ENCODE results near the gene KAT6B.

DNA sequence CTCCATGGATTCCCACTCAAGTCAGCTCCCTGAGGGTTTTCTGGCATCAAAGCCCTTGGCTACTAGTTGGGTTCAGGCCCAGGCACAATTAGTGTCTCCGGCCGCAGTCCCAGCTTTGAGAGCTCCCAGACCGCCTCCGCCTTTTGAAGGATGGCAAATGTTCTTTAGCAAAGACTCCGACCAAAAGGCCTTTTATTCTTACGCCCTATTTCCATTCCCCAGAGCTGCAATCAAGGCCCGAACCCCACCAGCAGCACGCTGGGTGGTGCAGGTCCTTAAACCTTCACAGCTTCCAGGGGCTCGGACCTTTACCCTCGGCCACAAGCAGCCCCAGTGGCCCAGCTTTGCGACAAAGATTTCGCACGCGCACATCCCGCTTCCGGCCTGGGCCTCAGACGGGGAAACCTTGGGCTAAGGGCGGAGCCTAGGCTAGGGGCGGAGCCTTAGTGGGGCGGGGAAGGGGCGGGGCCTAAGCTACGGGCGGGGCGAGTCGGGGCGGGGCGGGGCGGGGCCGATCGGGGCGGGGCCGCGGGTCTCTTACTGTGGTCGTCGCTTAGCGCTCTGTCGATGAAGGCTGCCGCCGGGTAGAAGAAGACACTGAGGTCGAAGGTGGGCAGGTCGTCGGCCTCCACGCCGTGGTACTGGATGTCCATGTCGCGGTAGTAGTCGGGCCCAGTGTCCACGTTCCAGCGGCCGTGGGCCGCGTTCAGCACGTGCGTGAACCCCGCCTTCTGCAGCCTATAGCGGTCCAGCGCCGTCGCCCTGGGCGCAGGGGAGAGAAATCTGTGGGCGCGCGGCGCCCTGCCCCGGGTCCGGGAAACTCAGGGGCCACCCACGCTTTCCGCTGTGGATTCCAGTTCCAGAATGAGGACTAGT is 217.1 kb downstream of the KAT6B start:
- TF ChIP-seq, protein P1, sequence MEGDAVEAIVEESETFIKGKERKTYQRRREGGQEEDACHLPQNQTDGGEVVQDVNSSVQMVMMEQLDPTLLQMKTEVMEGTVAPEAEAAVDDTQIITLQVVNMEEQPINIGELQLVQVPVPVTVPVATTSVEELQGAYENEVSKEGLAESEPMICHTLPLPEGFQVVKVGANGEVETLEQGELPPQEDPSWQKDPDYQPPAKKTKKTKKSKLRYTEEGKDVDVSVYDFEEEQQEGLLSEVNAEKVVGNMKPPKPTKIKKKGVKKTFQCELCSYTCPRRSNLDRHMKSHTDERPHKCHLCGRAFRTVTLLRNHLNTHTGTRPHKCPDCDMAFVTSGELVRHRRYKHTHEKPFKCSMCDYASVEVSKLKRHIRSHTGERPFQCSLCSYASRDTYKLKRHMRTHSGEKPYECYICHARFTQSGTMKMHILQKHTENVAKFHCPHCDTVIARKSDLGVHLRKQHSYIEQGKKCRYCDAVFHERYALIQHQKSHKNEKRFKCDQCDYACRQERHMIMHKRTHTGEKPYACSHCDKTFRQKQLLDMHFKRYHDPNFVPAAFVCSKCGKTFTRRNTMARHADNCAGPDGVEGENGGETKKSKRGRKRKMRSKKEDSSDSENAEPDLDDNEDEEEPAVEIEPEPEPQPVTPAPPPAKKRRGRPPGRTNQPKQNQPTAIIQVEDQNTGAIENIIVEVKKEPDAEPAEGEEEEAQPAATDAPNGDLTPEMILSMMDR (conservative IDR thresholded peaks at IDR 0.05 in 1 of 2, IDR thresholded peaks at IDR 0.05 in 1 of 2; ENCODE audit: low read depth in 1 of 2, low read length in 2 of 2) = no peak
- TF ChIP-seq EZH2 (IDR thresholded peaks at IDR 0.05; ENCODE audit: low read length, missing control alignments) = no peak

Data from fibroblast of lung (primary cell).